HepG2 (cell line): Measurements from ENCODE around the gene ACAP3. TPM values are rescaled to one million over a fixed set of nuclear protein-coding genes. Genes with fewer than 3 reads are reported as not detected.

Experiments
- BHLHE40 ChIP-seq: IDR thresholded peaks from 2 replicates; pipeline ENCODE4 v1.6.1; 2011; ENCODE audit warnings: low read length, improper control_type of control experiment
- ESRRA ChIP-seq: sonication (generic); formaldehyde crosslinking; IDR thresholded peaks from 2 replicates; pipeline ENCODE4 v1.5.1; 2020; ENCODE audit warnings: mild to moderate bottlenecking, low read depth, missing genetic modification reagents
- FOXA3 ChIP-seq: IDR thresholded peaks from 2 replicates; pipeline ENCODE4 v1.6.1; 2016; ENCODE audit warnings: missing genetic modification reagents, missing compliant biosample characterization
- KLF9 ChIP-seq: IDR thresholded peaks from 2 replicates; pipeline ENCODE4 v1.6.1; 2016; ENCODE audit warnings: low read depth
- KMT2A ChIP-seq: sonication (generic); formaldehyde crosslinking; IDR thresholded peaks from 2 replicates; pipeline ENCODE4 v1.4.0; 2020; ENCODE audit warnings: missing genetic modification reagents
- MAZ ChIP-seq, 2 experiments: sonication (generic) in 1 of 2; formaldehyde crosslinking in 1 of 2; IDR thresholded peaks; 2 replicates each; pipeline versions ENCODE4 v1.5.0 to v1.6.1; 2012 to 2020; ENCODE audit warnings: low read depth in 2 of 2, mild to moderate bottlenecking in 2 of 2, borderline replicate concordance in 1 of 2, improper control_type of control experiment in 1 of 2, low read length in 1 of 2, missing genetic modification reagents in 1 of 2, moderate library complexity in 1 of 2
- NAIF1 ChIP-seq: sonication (generic); formaldehyde crosslinking; IDR thresholded peaks from 2 replicates; pipeline ENCODE4 v1.5.0; 2020; ENCODE audit warnings: mild to moderate bottlenecking, missing genetic modification reagents, borderline replicate concordance
- NFRKB ChIP-seq: fragments of 450-650 bp; IDR thresholded peaks from 2 replicates; pipeline ENCODE4 v1.6.1; 2017
- RBM39 ChIP-seq: fragments of 200-400 bp; formaldehyde crosslinking; IDR thresholded peaks from one replicate; pipeline ENCODE4 v1.6.1; 2018; ENCODE audit warnings: antibody characterized with exemption, mild to moderate bottlenecking, low read depth, low read length; ENCODE audit not compliant: poor library complexity, severe bottlenecking
- RFX5 ChIP-seq: IDR thresholded peaks from 2 replicates; pipeline ENCODE4 v1.6.1; 2011; ENCODE audit warnings: low read depth, low read length, improper control_type of control experiment
- RORA ChIP-seq: sonication (generic); formaldehyde crosslinking; IDR thresholded peaks from 2 replicates; pipeline ENCODE4 v1.5.0; 2020; ENCODE audit warnings: mild to moderate bottlenecking, missing genetic modification reagents, moderate library complexity
- YEATS4 ChIP-seq: sonication (generic); formaldehyde crosslinking; IDR thresholded peaks from 2 replicates; pipeline ENCODE4 v1.4.0; 2020; ENCODE audit warnings: missing genetic modification reagents, borderline replicate concordance
- ZFYVE20 ChIP-seq: sonication (generic); formaldehyde crosslinking; IDR thresholded peaks from 2 replicates; pipeline ENCODE4 v1.8.0; 2023; ENCODE audit warnings: low read depth, mild to moderate bottlenecking, moderate library complexity, missing genetic modification reagents, borderline replicate concordance
- ZNF205 ChIP-seq: IDR thresholded peaks from 2 replicates; pipeline ENCODE4 v1.6.1; 2018; ENCODE audit warnings: missing biosample characterization, missing genetic modification reagents
- ZNF317 ChIP-seq: sonication (generic); formaldehyde crosslinking; IDR thresholded peaks from 2 replicates; pipeline ENCODE4 v1.5.0; 2020; ENCODE audit warnings: mild to moderate bottlenecking, missing genetic modification reagents
- ZNF382 ChIP-seq: sonication (generic); formaldehyde crosslinking; IDR thresholded peaks from 2 replicates; pipeline ENCODE4 v1.5.0; 2020; ENCODE audit warnings: missing genetic modification reagents, mild to moderate bottlenecking, borderline replicate concordance
- ZNF773 ChIP-seq: sonication (generic); formaldehyde crosslinking; IDR thresholded peaks from 2 replicates; pipeline ENCODE4 v1.4.0; 2020; ENCODE audit warnings: missing genetic modification reagents, borderline replicate concordance
- polyA plus RNA-seq, 8 experiments: library from polyadenylated mRNA; depleted of rRNA in 3 of 8; stranded (reverse) in 7 of 8; unstranded in 1 of 8; fragments of >200 nt; fragmentation: Illumina TruSeq in 4 of 8; extraction: Trizol in 4 of 8; gene quantifications; 2 replicates each; pipeline versions ENCODE4 v1.2.1 to v1.2.3, GENCODE V29; 2011 to 2016; ENCODE audit warnings: low read depth in 4 of 8, missing spikeins in 1 of 8, mixed read lengths in 1 of 8; ENCODE audit not compliant: insufficient read depth in 1 of 8
- total RNA-seq, 5 experiments: library from RNA; depleted of rRNA; stranded (reverse); fragments of >200 nt; fragmentation: Illumina TruSeq; extraction: Trizol; gene quantifications; 2 replicates each; pipeline ENCODE4 v1.2.3, GENCODE V29; 2016; ENCODE audit warnings: low read depth in 1 of 5
- TF ChIP-seq, protein P1 (sequence below): sonication (generic); formaldehyde crosslinking; IDR thresholded peaks from 2 replicates; pipeline ENCODE4 v1.9.0; 2022; ENCODE audit warnings: low read depth, missing genetic modification reagents
- TF ChIP-seq, protein P2 (sequence below): sonication (generic); formaldehyde crosslinking; IDR thresholded peaks from 2 replicates; pipeline ENCODE4 v1.4.0; 2020; ENCODE audit warnings: missing genetic modification reagents, borderline replicate concordance
- TF ChIP-seq, protein P3 (sequence below): sonication (generic); formaldehyde crosslinking; IDR thresholded peaks from 2 replicates; pipeline ENCODE4 v1.5.1; 2020; ENCODE audit warnings: missing genetic modification reagents, mild to moderate bottlenecking, borderline replicate concordance
- TF ChIP-seq, protein P4 (sequence below): sonication (generic); formaldehyde crosslinking; IDR thresholded peaks from 2 replicates; pipeline ENCODE4 v1.4.0; 2020; ENCODE audit warnings: missing genetic modification reagents, borderline replicate concordance

Gene ACAP3
- total and polyA plus RNA-seq, 2 of the 13 experiments (the other 11 are each of a cell fraction or from before 2014, with no cell fraction given), result 29.4 to 50.8 TPM

DNA sequence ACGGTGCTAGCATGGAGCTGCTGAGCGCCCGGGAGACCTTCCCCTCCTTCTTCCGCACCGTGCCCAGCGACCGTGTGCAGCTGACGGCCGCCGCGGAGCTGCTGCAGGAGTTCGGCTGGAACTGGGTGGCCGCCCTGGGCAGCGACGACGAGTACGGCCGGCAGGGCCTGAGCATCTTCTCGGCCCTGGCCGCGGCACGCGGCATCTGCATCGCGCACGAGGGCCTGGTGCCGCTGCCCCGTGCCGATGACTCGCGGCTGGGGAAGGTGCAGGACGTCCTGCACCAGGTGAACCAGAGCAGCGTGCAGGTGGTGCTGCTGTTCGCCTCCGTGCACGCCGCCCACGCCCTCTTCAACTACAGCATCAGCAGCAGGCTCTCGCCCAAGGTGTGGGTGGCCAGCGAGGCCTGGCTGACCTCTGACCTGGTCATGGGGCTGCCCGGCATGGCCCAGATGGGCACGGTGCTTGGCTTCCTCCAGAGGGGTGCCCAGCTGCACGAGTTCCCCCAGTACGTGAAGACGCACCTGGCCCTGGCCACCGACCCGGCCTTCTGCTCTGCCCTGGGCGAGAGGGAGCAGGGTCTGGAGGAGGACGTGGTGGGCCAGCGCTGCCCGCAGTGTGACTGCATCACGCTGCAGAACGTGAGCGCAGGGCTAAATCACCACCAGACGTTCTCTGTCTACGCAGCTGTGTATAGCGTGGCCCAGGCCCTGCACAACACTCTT, 24.5 kb upstream of the ACAP3 start (continued):
- TF ChIP-seq, protein P1, sequence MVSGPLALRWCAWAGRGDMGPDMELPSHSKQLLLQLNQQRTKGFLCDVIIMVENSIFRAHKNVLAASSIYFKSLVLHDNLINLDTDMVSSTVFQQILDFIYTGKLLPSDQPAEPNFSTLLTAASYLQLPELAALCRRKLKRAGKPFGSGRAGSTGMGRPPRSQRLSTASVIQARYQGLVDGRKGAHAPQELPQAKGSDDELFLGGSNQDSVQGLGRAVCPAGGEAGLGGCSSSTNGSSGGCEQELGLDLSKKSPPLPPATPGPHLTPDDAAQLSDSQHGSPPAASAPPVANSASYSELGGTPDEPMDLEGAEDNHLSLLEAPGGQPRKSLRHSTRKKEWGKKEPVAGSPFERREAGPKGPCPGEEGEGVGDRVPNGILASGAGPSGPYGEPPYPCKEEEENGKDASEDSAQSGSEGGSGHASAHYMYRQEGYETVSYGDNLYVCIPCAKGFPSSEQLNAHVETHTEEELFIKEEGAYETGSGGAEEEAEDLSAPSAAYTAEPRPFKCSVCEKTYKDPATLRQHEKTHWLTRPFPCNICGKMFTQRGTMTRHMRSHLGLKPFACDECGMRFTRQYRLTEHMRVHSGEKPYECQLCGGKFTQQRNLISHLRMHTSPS (CRISPR knock-in tag), result no peak
- TF ChIP-seq NFRKB, result no peak
- no peak for TF ChIP-seq ZNF205 (CRISPR knock-in tag)
- TF ChIP-seq NAIF1, result no peak
- TF ChIP-seq YEATS4 (CRISPR knock-in tag), result no peak
- TF ChIP-seq KMT2A, result no peak
- TF ChIP-seq, protein P2, sequence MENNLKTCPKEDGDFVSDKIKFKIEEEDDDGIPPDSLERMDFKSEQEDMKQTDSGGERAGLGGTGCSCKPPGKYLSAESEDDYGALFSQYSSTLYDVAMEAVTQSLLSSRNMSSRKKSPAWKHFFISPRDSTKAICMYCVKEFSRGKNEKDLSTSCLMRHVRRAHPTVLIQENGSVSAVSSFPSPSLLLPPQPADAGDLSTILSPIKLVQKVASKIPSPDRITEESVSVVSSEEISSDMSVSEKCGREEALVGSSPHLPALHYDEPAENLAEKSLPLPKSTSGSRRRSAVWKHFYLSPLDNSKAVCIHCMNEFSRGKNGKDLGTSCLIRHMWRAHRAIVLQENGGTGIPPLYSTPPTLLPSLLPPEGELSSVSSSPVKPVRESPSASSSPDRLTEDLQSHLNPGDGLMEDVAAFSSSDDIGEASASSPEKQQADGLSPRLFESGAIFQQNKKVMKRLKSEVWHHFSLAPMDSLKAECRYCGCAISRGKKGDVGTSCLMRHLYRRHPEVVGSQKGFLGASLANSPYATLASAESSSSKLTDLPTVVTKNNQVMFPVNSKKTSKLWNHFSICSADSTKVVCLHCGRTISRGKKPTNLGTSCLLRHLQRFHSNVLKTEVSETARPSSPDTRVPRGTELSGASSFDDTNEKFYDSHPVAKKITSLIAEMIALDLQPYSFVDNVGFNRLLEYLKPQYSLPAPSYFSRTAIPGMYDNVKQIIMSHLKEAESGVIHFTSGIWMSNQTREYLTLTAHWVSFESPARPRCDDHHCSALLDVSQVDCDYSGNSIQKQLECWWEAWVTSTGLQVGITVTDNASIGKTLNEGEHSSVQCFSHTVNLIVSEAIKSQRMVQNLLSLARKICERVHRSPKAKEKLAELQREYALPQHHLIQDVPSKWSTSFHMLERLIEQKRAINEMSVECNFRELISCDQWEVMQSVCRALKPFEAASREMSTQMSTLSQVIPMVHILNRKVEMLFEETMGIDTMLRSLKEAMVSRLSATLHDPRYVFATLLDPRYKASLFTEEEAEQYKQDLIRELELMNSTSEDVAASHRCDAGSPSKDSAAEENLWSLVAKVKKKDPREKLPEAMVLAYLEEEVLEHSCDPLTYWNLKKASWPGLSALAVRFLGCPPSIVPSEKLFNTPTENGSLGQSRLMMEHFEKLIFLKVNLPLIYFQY (CRISPR knock-in tag), result no peak
- TF ChIP-seq RFX5, result no peak
- no peak for TF ChIP-seq MAZ (IDR thresholded peaks at IDR 0.05; ENCODE audit: borderline replicate concordance, low read depth, low read length)
- TF ChIP-seq MAZ (CRISPR knock-in tag; IDR thresholded peaks at IDR 0.05; ENCODE audit: low read depth), result no peak
- TF ChIP-seq ZNF317 (CRISPR knock-in tag), result no peak
- TF ChIP-seq ZNF382 (CRISPR knock-in tag), result no peak
- TF ChIP-seq ZNF773, result no peak
- TF ChIP-seq ZFYVE20 (CRISPR knock-in tag), result no peak
- TF ChIP-seq BHLHE40, result no peak
- no peak for TF ChIP-seq FOXA3
- TF ChIP-seq KLF9 (CRISPR knock-in tag), result no peak
- TF ChIP-seq RORA, result no peak
- no peak for TF ChIP-seq ESRRA (CRISPR knock-in tag)
- no peak for TF ChIP-seq RBM39
- TF ChIP-seq, protein P3, sequence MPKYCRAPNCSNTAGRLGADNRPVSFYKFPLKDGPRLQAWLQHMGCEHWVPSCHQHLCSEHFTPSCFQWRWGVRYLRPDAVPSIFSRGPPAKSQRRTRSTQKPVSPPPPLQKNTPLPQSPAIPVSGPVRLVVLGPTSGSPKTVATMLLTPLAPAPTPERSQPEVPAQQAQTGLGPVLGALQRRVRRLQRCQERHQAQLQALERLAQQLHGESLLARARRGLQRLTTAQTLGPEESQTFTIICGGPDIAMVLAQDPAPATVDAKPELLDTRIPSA (CRISPR knock-in tag), result no peak
- TF ChIP-seq, protein P4, sequence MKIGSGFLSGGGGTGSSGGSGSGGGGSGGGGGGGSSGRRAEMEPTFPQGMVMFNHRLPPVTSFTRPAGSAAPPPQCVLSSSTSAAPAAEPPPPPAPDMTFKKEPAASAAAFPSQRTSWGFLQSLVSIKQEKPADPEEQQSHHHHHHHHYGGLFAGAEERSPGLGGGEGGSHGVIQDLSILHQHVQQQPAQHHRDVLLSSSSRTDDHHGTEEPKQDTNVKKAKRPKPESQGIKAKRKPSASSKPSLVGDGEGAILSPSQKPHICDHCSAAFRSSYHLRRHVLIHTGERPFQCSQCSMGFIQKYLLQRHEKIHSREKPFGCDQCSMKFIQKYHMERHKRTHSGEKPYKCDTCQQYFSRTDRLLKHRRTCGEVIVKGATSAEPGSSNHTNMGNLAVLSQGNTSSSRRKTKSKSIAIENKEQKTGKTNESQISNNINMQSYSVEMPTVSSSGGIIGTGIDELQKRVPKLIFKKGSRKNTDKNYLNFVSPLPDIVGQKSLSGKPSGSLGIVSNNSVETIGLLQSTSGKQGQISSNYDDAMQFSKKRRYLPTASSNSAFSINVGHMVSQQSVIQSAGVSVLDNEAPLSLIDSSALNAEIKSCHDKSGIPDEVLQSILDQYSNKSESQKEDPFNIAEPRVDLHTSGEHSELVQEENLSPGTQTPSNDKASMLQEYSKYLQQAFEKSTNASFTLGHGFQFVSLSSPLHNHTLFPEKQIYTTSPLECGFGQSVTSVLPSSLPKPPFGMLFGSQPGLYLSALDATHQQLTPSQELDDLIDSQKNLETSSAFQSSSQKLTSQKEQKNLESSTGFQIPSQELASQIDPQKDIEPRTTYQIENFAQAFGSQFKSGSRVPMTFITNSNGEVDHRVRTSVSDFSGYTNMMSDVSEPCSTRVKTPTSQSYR (CRISPR knock-in tag), result no peak
